ENCODE data around the gene VPS9D1.
"Not testable (repeated sequence)": the region's sequence is repeated elsewhere in the genome, so short reads cannot be mapped to it uniquely, and the experiment has no call there.

The VPS9D1 gene

GRCh38 chr16:89709716-89710432 is 10.8 kb downstream of the VPS9D1 start:
- DNase-seq (ENCODE audit: low spot score) = no peak

GRCh38 chr16:89709166-89709565 is 11.5 kb downstream of the VPS9D1 start:
- DNase-seq (ENCODE audit: low spot score) = no peak

GRCh38 chr16:89708481-89708931 is 12.2 kb downstream of the VPS9D1 start:
- DNase-seq (ENCODE audit: low spot score) = no peak

DNA sequence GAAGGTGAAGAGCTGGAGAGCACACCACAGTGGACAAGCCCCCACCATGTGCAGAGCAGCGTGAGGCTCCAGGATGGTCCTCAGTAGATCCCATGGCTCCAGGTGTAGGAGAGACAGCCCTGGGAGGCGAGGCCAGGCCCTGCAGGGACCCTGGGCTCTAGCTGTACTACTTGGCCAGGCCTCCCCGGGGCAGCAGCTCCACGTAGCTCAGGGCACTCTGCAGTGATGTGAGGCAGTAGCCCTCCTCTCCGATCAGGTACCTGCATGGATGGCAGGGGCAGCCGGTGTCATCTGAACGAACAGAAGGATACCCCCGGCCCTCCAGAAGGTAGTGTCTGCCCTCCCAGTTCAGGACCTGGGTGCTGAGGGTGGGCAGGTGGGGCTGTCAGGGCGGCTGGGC is 13.0 kb downstream of the VPS9D1 start:
- peak; percentile 29 for DNase-seq (ENCODE audit: low spot score)

- no peak for DNase-seq (ENCODE audit: low spot score)
Observed at GRCh38 chr16:89706518-89707260, 14.0 kb downstream of the VPS9D1 start.

GRCh38 chr16:89705006-89705405 is 15.7 kb downstream of the VPS9D1 start:
- no peak for DNase-seq (ENCODE audit: low spot score)

- no peak for DNase-seq (ENCODE audit: low spot score)
Observed at GRCh38 chr16:89704281-89704680, 16.4 kb downstream of the VPS9D1 start.

DNA sequence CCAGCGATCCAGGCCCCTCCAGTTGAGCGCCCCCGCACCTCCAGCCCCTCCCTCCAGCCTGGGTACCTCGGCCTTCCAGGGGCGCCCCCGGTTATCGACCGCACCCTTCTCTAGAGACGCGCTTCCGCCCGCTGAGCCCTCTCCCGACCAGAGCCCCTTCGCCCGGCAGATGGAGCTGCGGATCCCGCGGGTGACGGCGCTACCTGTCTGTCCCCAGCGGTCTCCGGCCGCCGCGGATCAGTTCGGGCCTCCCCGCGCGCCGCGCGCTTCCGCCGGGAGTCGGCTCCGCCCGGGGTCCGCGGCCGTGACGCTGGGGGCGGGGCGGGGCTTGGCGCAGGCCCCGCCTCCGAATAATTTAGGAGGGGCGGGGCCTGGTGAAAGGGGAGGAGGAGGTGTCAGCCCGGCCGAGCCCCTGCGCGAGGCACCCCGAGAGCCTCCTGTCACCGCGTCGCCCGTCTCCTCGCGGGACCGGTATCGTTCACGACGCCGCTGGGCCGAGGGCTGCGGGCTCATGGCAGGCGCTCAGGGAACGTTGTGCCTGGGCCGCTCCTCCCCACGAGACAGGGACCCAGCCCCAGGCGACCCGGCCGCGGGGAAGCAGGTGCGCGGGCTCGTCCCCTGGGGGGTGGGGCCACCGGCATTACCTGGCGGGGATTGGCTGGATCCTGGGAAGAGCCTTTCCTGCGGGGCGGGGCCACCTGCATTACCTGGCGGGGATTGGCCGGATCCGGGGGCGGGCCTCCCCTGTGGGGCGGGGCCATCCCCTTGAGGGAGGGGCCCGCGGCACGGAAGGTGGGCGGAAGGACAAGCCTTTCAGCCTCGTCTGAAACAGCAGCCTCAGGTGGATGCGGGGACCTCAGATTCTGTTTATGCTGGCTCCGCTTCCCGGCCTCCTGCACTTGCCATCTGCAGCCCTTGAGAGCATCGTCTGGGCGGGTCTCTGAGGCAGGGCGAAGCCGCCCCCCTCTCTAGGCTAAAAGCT is 19.0 kb downstream of the VPS9D1 start, which contains the start of gene SPATA2L:
SPATA2L (minus strand) TSS at position 281 of the 982 bp plus-strand sequence. CDS start 473 bp downstream, outside the sequence.
- DNase-seq (ENCODE audit: low spot score) = peak; percentile 95

DNA sequence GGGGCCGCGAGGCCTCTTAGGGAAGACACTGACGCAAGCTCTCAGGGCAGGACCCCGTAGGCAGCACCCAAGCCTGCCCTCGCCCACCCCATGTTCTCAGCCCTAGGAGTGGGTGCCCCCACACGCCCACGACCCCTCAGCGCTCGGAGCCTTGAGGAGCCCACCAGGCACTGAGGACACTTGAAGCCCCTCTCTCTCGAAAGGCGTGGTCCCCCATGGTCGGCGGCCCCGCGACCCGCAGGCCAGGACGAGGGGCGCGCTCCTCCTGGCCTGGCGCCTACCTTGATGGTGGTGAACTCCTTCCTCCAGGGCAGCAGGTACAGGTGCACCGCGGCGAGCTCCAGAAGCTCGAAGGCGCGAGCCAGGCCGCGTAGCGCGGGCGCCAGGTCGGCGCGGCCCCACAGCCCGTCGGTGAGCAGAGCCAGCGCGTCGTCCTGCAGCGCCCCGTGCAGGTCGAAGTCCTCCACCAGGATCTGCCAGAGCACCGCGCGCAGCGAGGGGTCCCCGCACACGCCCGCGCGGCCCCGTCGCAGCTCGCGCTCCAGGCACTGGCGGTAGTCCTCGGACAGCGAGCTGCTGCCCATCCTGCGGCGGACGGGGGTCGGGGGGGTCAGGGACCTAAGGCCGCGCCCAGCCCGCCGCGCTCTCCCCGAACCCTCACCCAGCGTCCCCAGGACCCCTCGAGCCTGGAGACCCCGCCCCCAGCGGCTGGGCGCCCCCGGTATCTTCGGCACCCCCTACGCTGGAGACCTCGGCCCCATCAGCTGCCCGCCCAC is 19.9 kb downstream of the VPS9D1 start:
- DNase-seq (ENCODE audit: low spot score) = peak; percentile 42

DNA sequence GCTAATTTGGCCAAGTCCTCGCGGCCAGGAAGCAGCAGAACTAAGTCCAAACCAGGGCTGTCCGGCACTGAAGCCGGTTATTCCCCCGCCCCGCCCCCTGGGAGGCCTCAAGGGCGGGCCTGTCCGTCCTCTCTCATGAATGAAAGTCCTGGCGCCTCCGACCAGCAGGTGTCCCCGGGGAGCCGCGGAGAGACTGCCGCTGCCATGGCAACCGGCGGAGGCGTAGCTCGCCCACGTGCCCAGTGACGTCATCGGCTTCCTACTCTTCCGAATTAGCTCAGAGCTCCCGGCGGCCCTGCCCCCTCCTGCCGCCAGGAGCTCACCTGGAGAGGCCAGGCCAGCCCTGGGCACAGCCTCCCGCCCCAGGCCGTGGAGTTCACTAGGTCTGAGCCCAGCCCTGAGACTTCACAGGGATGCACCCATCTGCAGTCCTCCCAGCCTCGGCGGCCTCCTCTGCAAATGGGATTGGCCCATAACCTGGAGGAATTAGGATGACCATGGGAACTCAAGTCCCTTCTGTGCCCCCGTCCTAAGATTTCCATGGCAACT is 20.5 kb downstream of the VPS9D1 start:
- peak; percentile 100 for DNase-seq (ENCODE audit: low spot score)

- not testable (repeated sequence) for DNase-seq (ENCODE audit: low spot score)
Observed at GRCh38 chr16:89699629-89700099, 21.0 kb downstream of the VPS9D1 start.

- not testable (repeated sequence) for DNase-seq (ENCODE audit: low spot score)
Observed at GRCh38 chr16:89698717-89699116, 22.0 kb downstream of the VPS9D1 start.

GRCh38 chr16:89697616-89698331 is 22.9 kb downstream of the VPS9D1 start:
- DNase-seq (ENCODE audit: low spot score) = no peak

GRCh38 chr16:89697161-89697615 is 23.5 kb downstream of the VPS9D1 start:
- DNase-seq (ENCODE audit: low spot score) = no peak

- no peak for DNase-seq (ENCODE audit: low spot score)
Observed at GRCh38 chr16:89696670-89697128, 24.0 kb downstream of the VPS9D1 start.

- DNase-seq (ENCODE audit: low spot score) = peak; percentile 36
Observed at GRCh38 chr16:89695875-89696669, 24.6 kb downstream of the VPS9D1 start.

DNA sequence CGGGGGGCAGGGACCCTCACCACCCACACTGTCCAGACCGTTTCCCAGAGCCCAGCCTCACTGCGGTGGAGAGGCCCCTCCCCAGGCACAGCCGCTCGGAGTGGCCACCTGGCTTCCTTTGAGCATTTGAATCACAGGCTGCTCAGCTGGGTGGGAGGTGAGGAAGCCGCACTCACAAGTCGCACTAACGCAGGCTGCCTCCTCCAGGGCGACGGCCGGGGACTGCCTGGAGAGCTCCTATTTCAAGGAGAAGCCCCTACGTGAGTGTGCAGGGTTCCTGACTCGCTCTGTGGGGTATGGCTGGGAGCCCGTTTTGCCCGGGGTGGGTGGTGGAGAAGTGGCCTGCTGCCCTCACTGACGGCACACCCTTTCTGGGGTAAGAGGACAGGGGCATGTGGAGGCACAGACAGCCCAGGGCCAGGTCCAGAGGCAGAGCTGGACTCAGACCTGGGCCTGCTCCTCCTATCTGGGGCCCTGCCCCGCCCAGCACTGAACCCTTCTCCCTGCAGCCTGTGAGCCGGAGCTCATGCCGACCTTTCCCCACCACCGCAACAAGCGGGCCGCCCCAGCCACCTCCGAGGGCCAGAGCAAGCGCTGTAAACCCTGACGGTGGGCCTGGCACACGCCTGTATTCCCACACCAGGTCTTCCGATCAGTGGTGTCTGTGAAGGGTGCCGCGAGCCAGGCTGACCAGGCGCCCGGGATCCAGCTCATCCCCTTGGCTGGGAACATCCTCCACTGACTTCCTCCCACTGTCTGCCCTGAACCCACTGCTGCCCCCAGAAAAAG is 25.4 kb downstream of the VPS9D1 start:
- no peak for DNase-seq (ENCODE audit: low spot score)

GRCh38 chr16:89694784-89695085 is 26.0 kb downstream of the VPS9D1 start:
- not testable (repeated sequence) for DNase-seq (ENCODE audit: low spot score)

Measured in cerebellar cortex (tissue), 1 donor.